Measurements from ENCODE around the gene CACNA2D3.

- TF ChIP-seq POLR2A (IDR thresholded peaks at IDR 0.05; ENCODE audit: low read depth, low read length) (no peak), PAX5 (IDR thresholded peaks at IDR 0.05; ENCODE audit: insufficient read depth, low read length, severe bottlenecking) (no peak), POLR2AphosphoS5 (IDR thresholded peaks at IDR 0.05; ENCODE audit: low read depth, low read length) (no peak), TAF1 (IDR thresholded peaks at IDR 0.05; ENCODE audit: low read depth, low read length) (no peak), SPI1 (IDR thresholded peaks at IDR 0.05; ENCODE audit: low read depth, low read length) (no peak)
Measured at GRCh38 chr3:54625805-54626787, 503.7 kb downstream of the CACNA2D3 start.

Measured in GM12891 (cell line).